Uterus (tissue), 2 donors: Measurements from ENCODE around the gene RPS19BP1.

ENCODE experiments used
- CTCF ChIP-seq, 4 experiments: fragments of 200-600 bp in 2 of 4; fragments of 450-650 bp in 2 of 4; sonication (generic) in 2 of 4; IDR thresholded peaks; one replicate each; pipeline ENCODE4 v1.5.1; 2016 to 2019; ENCODE audit warnings: antibody characterized with exemption in 4 of 4, mild to moderate bottlenecking in 2 of 4, moderate library complexity in 1 of 4
- POLR2A ChIP-seq, 2 donors: fragments of 450-650 bp; IDR thresholded peaks; one replicate each; pipeline ENCODE4 v1.6.1; 2016; ENCODE audit warnings: antibody characterized with exemption in 2 of 2, mild to moderate bottlenecking in 1 of 2, moderate library complexity in 1 of 2

DNA sequence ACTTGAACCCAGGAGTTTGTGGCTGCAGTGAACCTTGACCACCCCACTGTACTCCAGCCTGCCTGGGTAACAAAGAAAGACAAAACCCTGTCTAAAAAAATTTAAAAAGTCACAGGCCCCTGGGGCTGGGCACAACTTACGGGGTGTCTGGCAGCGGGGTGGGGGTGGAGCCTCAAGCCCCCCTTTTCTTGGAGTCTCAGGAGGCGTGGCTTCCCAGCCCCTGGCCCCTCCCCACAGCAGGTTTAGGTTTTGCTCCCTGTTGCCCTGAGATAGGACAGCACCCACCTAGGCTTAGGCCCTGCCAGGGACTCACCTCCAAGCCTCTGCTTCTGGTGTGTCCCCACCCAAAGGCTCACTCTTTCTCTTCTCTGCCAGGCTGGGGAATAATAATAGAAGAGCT is 53.3 kb downstream of the RPS19BP1 start:
- no peak for TF ChIP-seq CTCF (IDR thresholded peaks at IDR 0.05)
- TF ChIP-seq POLR2A (IDR thresholded peaks at IDR 0.05): no peak
